Kidney epithelial cell (primary cell): ENCODE data around the gene JPH2. TPM values are rescaled to one million over a fixed set of nuclear protein-coding genes. Genes with fewer than 3 reads are reported as not detected.

ENCODE experiments used
- DNase-seq: peaks from one replicate; pipeline ENCODE4 v3.0.0-alpha.2; 2010; ENCODE audit warnings: low read depth
- H3K27me3 ChIP-seq: 2 replicates; pipeline ENCODE4 v1.6.0; 2011; ENCODE audit warnings: low read length; ENCODE audit not compliant: control insufficient read depth, insufficient read depth
- H3K36me3 ChIP-seq: 2 replicates; pipeline ENCODE4 v1.5.1; 2011; ENCODE audit warnings: low read length; ENCODE audit not compliant: control insufficient read depth, insufficient read depth
- H3K4me3 ChIP-seq: 2 replicates; pipeline ENCODE4 v1.5.1; 2011; ENCODE audit warnings: low read depth, mild to moderate bottlenecking, control low read depth, low read length
- CTCF ChIP-seq: IDR thresholded peaks from 2 replicates; pipeline ENCODE4 v1.5.1; 2011; ENCODE audit warnings: mild to moderate bottlenecking, moderate library complexity, low read length, control low read depth, inconsistent platforms; ENCODE audit not compliant: insufficient read depth, poor library complexity, severe bottlenecking
- total RNA-seq: library from RNA; depleted of rRNA; stranded (reverse); fragments of >200 nt; gene quantifications from 2 replicates; pipeline ENCODE4 v1.2.3, GENCODE V29; 2015

Gene JPH2
- total RNA-seq, 1 donor from 2014 or later, result 3.0 TPM

GRCh38 chr20:44187772-44188709 lies 1.1 kb upstream of the JPH2 start:
- Histone ChIP-seq H3K36me3 (no peaks in the 10 kb centered on the region), H3K4me3 (no peak overlapping the region), H3K27me3 (peaks cover 2% of the 10 kb centered on the region)
- no peak for DNase-seq
- TF ChIP-seq CTCF, result no peak

GRCh38 chr20:44186674-44187053 lies 324 bp downstream of the JPH2 start:
- Histone ChIP-seq H3K4me3 (peak overlapping the region; percentile 35), H3K36me3 (no peaks in the 10 kb centered on the region), H3K27me3 (peaks cover 2% of the 10 kb centered on the region)
- no peak for TF ChIP-seq CTCF
- no peak for DNase-seq

GRCh38 chr20:44186201-44186600 lies 787 bp downstream of the JPH2 start:
- DNase-seq, result no peak
- peaks cover 2% of the 10 kb centered on the region for H3K27me3 ChIP-seq
- no peak for TF ChIP-seq CTCF

GRCh38 chr20:44185574-44185973 lies 1.4 kb downstream of the JPH2 start:
- no peak for DNase-seq
- no peak for TF ChIP-seq CTCF
- Histone ChIP-seq H3K36me3 (no peaks in the 10 kb centered on the region), H3K27me3 (peaks cover 2% of the 10 kb centered on the region), H3K4me3 (no peak overlapping the region)

More at GRCh38 chr20:44186201-44186600, 787 bp downstream of the JPH2 start:
- no peaks in the 10 kb centered on the region for H3K36me3 ChIP-seq
- H3K4me3 ChIP-seq, result peak overlapping the region; percentile 35

GRCh38 chr20:44183282-44183681 lies 3.7 kb downstream of the JPH2 start:
- Histone ChIP-seq H3K27me3 (peaks cover 2% of the 10 kb centered on the region), H3K36me3 (no peaks in the 10 kb centered on the region), H3K4me3 (no peak overlapping the region)
- no peak for TF ChIP-seq CTCF
- DNase-seq, result no peak
